Gastroesophageal sphincter (tissue), 3 donors: ENCODE measurements around the gene DMTF1.

Experiments used
- CTCF ChIP-seq, 4 experiments: fragments of 200-600 bp in 2 of 4; fragments of 450-650 bp in 2 of 4; sonication (generic) in 1 of 4; IDR thresholded peaks; one replicate each; pipeline ENCODE4 v1.5.1; 2017 to 2019; ENCODE audit warnings: antibody characterized with exemption in 4 of 4, mild to moderate bottlenecking in 2 of 4, moderate library complexity in 2 of 4
- EP300 ChIP-seq: sonication (generic); formaldehyde crosslinking; IDR thresholded peaks from one replicate; pipeline ENCODE4 v1.6.1; 2017; ENCODE audit warnings: antibody characterized with exemption, mild to moderate bottlenecking
- POLR2A ChIP-seq, 2 donors: fragments of 450-650 bp; IDR thresholded peaks; one replicate each; pipeline ENCODE4 v1.6.1; 2017; ENCODE audit warnings: antibody characterized with exemption in 2 of 2, mild to moderate bottlenecking in 2 of 2, moderate library complexity in 1 of 2
- POLR2AphosphoS5 ChIP-seq: sonication (generic); formaldehyde crosslinking; IDR thresholded peaks from one replicate; pipeline ENCODE4 v1.6.1; 2017; ENCODE audit warnings: antibody characterized with exemption

- TF ChIP-seq CTCF (IDR thresholded peaks at IDR 0.05): no peak
- TF ChIP-seq POLR2A (IDR thresholded peaks at IDR 0.05): no peak
- no peak for TF ChIP-seq EP300
- no peak for TF ChIP-seq POLR2AphosphoS5
These were observed 61.0 kb downstream of the DMTF1 start for GRCh38 chr7:87213252-87213651.
